ENCODE data around the gene ZNF143.

The ZNF143 gene

GRCh38 chr11:9573775-9574621 is 113.2 kb downstream of the ZNF143 start:
- TF ChIP-seq REST (IDR thresholded peaks at IDR 0.05; ENCODE audit: insufficient read depth in 1 of 2, low read depth in 2 of 2, low read length in 2 of 2) (no peak), POLR2AphosphoS5 (IDR thresholded peaks at IDR 0.05; ENCODE audit: low read depth, low read length) (no peak), SIN3A (IDR thresholded peaks at IDR 0.05; ENCODE audit: borderline replicate concordance, insufficient read depth, low read length) (peak; percentile 67; the same call in 1 of the 2 replicates), FOXP2 (optimal IDR thresholded peaks at IDR 0.05; ENCODE audit: borderline replicate concordance, extremely low read depth, extremely low read length, insufficient read depth) (peak; percentile 4), TAF1 (IDR thresholded peaks at IDR 0.05; ENCODE audit: borderline replicate concordance, insufficient read depth, low read length) (no peak)

GRCh38 chr11:9574622-9575259 is 113.9 kb downstream of the ZNF143 start:
- TF ChIP-seq FOXP2 (optimal IDR thresholded peaks at IDR 0.05; ENCODE audit: borderline replicate concordance, extremely low read depth, extremely low read length, insufficient read depth) (no peak), TAF1 (IDR thresholded peaks at IDR 0.05; ENCODE audit: borderline replicate concordance, insufficient read depth, low read length) (no peak; the same call in 1 of the 2 replicates), SIN3A (IDR thresholded peaks at IDR 0.05; ENCODE audit: borderline replicate concordance, insufficient read depth, low read length) (peak; percentile 71; the same call in 1 of the 2 replicates), POLR2AphosphoS5 (IDR thresholded peaks at IDR 0.05; ENCODE audit: low read depth, low read length) (no peak), REST (IDR thresholded peaks at IDR 0.05; ENCODE audit: insufficient read depth in 1 of 2, low read depth in 2 of 2, low read length in 2 of 2) (no peak)

GRCh38 chr11:9575260-9576240 is 114.7 kb downstream of the ZNF143 start:
- TF ChIP-seq TAF1 (IDR thresholded peaks at IDR 0.05; ENCODE audit: borderline replicate concordance, insufficient read depth, low read length) (no peak), FOXP2 (optimal IDR thresholded peaks at IDR 0.05; ENCODE audit: borderline replicate concordance, extremely low read depth, extremely low read length, insufficient read depth) (no peak), SIN3A (IDR thresholded peaks at IDR 0.05; ENCODE audit: borderline replicate concordance, insufficient read depth, low read length) (peak; percentile 87; the same call in 1 of the 2 replicates), POLR2AphosphoS5 (IDR thresholded peaks at IDR 0.05; ENCODE audit: low read depth, low read length) (peak; percentile 61; the same call in 1 of the 2 replicates), REST (IDR thresholded peaks at IDR 0.05; ENCODE audit: insufficient read depth in 1 of 2, low read depth in 2 of 2, low read length in 2 of 2) (no peak; a peak in 1 of 4 replicates)

GRCh38 chr11:9576701-9577381 is 116.0 kb downstream of the ZNF143 start:
- TF ChIP-seq TAF1 (IDR thresholded peaks at IDR 0.05; ENCODE audit: borderline replicate concordance, insufficient read depth, low read length) (no peak), FOXP2 (optimal IDR thresholded peaks at IDR 0.05; ENCODE audit: borderline replicate concordance, extremely low read depth, extremely low read length, insufficient read depth) (no peak), REST (IDR thresholded peaks at IDR 0.05; ENCODE audit: insufficient read depth in 1 of 2, low read depth in 2 of 2, low read length in 2 of 2) (no peak), POLR2AphosphoS5 (IDR thresholded peaks at IDR 0.05; ENCODE audit: low read depth, low read length) (no peak; the same call in 1 of the 2 replicates), SIN3A (IDR thresholded peaks at IDR 0.05; ENCODE audit: borderline replicate concordance, insufficient read depth, low read length) (no peak)

Measured in PFSK-1 (cell line).